K562 treated with DMSO at 1 percent for 12 hours (cell line): ENCODE results near the gene PMP22. TPM values are rescaled to one million over a fixed set of nuclear protein-coding genes. Genes with fewer than 3 reads are reported as not detected.

Experiments used
- total RNA-seq: library from RNA; unstranded; fragments of 300-600 nt; gene quantifications from 2 replicates; pipeline ENCODE4 v1.2.3, GENCODE V29; 2022; ENCODE audit not compliant: insufficient read depth

The PMP22 gene
- total RNA-seq: 18.9 and 23.5 TPM in 2 replicates

DNA sequence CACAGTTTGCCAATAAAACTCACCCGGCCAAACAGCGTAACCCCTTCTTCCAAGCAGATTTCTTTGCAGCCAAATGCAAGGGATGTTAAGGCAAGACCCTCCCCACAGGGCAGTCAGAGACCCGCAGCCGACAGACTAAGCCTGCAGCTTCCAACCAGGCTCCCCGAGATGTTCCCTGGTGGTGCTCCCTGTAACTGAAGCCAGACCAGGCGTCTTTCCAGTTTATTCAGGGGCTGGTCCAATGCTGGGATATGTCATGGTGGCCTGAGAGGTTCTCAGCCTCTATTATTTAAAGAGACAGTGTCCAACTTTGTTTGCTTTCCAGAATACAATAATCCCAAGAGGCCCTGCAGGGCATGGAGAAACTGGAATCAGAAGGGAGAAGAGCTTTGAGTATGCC, at the start of gene PMP22:
PMP22 (minus strand) TSS at position 196 of the 400 bp plus-strand sequence. CDS start 4,599 bp downstream, outside the sequence.

Other genes with a start within 250 kb of the PMP22 start
- 1.6 TPM in 1 of 2 replicates, not detected in the other for gene TEKT3, start 76.3 kb upstream of the PMP22 start, total RNA-seq
- gene CDRT4, start 202.3 kb upstream of the PMP22 start, total RNA-seq: 4.1 and 4.6 TPM in 2 replicates